Adrenal gland (tissue), 5 donors: ENCODE measurements around the gene PDE6D.
"Not testable (repeated sequence)": the region's sequence is repeated elsewhere in the genome, so short reads cannot be mapped to it uniquely, and the experiment has no call there.

ENCODE experiments used
- POLR2A ChIP-seq, 2 donors: fragments of 450-650 bp; IDR thresholded peaks; one replicate each; pipeline ENCODE4 v1.6.1; 2017; ENCODE audit warnings: antibody characterized with exemption in 2 of 2, mild to moderate bottlenecking in 2 of 2, moderate library complexity in 1 of 2
- TF ChIP-seq, protein P1 (sequence below), 6 experiments: fragments of 450-650 bp in 4 of 6; fragments of 200-600 bp in 2 of 6; sonication (generic) in 1 of 6; IDR thresholded peaks; 1 replicate in 5 of 6; 2 replicates in 1 of 6; pipeline versions ENCODE4 v1.5.1 to v1.8.0; 2016 to 2021; ENCODE audit warnings: antibody characterized with exemption in 6 of 6, mild to moderate bottlenecking in 2 of 6, moderate library complexity in 1 of 6
- donor health status: DM: no; HTN: no; CAD: no.

- TF ChIP-seq, protein P1, sequence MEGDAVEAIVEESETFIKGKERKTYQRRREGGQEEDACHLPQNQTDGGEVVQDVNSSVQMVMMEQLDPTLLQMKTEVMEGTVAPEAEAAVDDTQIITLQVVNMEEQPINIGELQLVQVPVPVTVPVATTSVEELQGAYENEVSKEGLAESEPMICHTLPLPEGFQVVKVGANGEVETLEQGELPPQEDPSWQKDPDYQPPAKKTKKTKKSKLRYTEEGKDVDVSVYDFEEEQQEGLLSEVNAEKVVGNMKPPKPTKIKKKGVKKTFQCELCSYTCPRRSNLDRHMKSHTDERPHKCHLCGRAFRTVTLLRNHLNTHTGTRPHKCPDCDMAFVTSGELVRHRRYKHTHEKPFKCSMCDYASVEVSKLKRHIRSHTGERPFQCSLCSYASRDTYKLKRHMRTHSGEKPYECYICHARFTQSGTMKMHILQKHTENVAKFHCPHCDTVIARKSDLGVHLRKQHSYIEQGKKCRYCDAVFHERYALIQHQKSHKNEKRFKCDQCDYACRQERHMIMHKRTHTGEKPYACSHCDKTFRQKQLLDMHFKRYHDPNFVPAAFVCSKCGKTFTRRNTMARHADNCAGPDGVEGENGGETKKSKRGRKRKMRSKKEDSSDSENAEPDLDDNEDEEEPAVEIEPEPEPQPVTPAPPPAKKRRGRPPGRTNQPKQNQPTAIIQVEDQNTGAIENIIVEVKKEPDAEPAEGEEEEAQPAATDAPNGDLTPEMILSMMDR (IDR thresholded peaks at IDR 0.05) = not testable (repeated sequence)
- TF ChIP-seq POLR2A (IDR thresholded peaks at IDR 0.05) = not testable (repeated sequence)
Measured at GRCh38 chr2:231712451-231713021, 68.5 kb downstream of the PDE6D start.
